ENCODE measurements around the gene ERBB2. TPM values are rescaled to one million over a fixed set of nuclear protein-coding genes. Genes with fewer than 3 reads are reported as not detected.
"Not testable (repeated sequence)": the region's sequence is repeated elsewhere in the genome, so short reads cannot be mapped to it uniquely, and the experiment has no call there.

Gene ERBB2
- total RNA-seq, 4 donors from 2014 or later = 104 to 339 (median 247) TPM

DNA sequence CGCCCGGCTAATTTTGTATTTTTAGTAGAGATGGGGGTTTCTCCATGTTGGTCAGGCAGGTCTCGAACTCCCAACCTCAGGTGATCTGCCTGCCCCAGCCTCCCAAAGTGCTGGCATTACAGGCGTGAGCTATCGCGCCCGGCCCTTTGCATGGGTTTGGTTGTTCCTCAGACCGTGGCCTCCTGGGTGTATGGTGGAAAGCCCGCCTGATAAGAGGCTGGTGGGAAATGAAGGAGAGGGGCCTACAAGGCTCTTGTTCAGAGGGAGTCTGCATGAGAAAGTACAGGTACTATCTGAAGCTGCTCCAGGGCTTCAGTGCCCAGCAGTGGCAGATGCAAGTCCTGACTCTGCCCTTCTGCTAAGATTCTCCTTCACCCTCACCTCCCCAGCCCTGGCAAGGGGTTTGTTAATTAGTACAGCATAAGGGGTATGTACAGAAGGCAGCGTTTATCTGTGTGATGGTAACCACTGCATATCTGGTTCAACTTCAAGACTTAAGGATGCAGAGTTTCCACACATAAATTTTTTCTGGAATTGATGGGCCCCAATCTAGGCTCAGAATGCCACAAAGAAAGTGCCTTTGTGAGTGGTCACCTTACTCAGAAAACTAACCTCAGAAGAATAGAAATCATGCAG is 62.1 kb downstream of the ERBB2 start:
- no peaks in the 10 kb centered on the region for H3K27me3 ChIP-seq

DNA sequence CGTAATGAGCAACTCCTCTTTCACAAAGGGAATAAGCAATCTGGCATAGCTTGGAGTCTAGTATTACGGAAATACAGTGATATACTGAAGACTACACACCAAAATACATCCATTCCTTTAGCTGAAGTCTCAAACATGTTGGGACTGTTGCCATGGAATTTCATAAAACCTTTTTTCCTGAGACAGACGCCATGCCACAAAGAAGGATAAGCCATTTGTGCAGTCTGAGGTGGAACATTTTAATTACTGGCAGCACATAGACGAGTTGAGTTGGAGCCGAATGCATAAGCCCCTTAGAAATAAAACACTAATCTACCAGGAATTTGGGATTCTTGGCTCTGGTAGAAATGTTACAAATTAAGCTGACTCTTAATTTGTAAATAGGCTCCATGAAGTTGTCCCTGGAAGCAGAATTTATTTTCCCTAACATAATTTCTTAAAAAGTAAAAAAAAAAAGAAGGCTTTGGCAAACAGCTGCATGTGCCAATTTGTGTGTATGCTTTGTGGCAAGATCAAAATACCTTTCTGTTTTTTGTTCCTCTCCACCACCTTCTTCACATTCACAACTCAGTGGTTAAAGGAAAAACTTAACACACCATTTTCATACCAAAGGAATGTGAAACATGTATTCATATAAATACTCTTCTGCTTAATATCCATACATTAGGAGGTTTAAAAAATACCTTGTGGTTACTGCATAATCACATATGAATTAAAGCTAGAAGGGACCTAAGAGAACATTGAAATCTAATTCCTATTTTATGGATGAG is 63.4 kb downstream of the ERBB2 start:
- H3K27ac ChIP-seq = no peak overlapping the region
- DNase-seq = no peak
- TF ChIP-seq, protein P1, sequence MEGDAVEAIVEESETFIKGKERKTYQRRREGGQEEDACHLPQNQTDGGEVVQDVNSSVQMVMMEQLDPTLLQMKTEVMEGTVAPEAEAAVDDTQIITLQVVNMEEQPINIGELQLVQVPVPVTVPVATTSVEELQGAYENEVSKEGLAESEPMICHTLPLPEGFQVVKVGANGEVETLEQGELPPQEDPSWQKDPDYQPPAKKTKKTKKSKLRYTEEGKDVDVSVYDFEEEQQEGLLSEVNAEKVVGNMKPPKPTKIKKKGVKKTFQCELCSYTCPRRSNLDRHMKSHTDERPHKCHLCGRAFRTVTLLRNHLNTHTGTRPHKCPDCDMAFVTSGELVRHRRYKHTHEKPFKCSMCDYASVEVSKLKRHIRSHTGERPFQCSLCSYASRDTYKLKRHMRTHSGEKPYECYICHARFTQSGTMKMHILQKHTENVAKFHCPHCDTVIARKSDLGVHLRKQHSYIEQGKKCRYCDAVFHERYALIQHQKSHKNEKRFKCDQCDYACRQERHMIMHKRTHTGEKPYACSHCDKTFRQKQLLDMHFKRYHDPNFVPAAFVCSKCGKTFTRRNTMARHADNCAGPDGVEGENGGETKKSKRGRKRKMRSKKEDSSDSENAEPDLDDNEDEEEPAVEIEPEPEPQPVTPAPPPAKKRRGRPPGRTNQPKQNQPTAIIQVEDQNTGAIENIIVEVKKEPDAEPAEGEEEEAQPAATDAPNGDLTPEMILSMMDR (IDR thresholded peaks at IDR 0.05) = no peak
- no peak for TF ChIP-seq POLR2A (IDR thresholded peaks at IDR 0.05)
- no peaks in the 10 kb centered on the region for H3K9me3 ChIP-seq
- no peaks in the 10 kb centered on the region for H3K36me3 ChIP-seq
- no peak overlapping the region for H3K4me3 ChIP-seq
- peaks cover 0 to 14% (median 4%) of the 10 kb centered on the region in 4 donors for H3K4me1 ChIP-seq
- no peaks in the 10 kb centered on the region for H3K27me3 ChIP-seq

More for the DNA sequence above, 62.1 kb downstream of the ERBB2 start:
- no peak for DNase-seq
- Histone ChIP-seq H3K9me3 (no peaks in the 10 kb centered on the region), H3K4me1 (peaks cover 0 to 20% (median 7%) of the 10 kb centered on the region in 4 donors), H3K27ac (no peak overlapping the region), H3K4me3 (no peak overlapping the region), H3K36me3 (no peaks in the 10 kb centered on the region)
- TF ChIP-seq, protein P1 (IDR thresholded peaks at IDR 0.05) = no peak
- no peak for TF ChIP-seq POLR2A (IDR thresholded peaks at IDR 0.05)

DNA sequence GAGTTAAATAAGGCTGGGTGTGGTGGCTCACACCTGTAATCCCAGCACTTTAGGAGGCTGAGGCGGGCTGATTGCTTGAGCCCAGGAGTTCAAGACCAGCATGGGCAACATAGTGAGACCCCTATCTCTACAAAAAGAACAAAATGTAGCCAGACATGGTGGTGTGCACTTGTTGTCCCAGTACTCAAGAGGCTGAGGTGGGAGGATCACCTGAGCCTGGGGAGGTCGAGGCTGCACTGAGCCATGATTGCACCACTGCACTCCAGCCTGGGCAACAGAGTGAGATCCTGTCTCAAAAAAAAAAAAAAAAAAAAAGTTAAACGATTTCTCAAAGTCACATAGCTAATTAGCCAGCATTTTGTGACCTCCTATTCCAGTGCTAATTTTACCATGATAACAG is 64.3 kb downstream of the ERBB2 start:
- H3K36me3 ChIP-seq, H3K9me3 ChIP-seq, H3K27ac ChIP-seq, H3K27me3 ChIP-seq, H3K4me3 ChIP-seq, DNase-seq: not testable (repeated sequence)
- peaks cover 0 to 12% (median 2%) of the 10 kb centered on the region in 4 donors for H3K4me1 ChIP-seq

GRCh38 chr17:39765175-39765574 is 65.3 kb downstream of the ERBB2 start:
- no peak for DNase-seq
- no peak overlapping the region for H3K4me3 ChIP-seq
- H3K36me3 ChIP-seq = no peaks in the 10 kb centered on the region
- no peaks in the 10 kb centered on the region for H3K27me3 ChIP-seq
- no peaks in the 10 kb centered on the region for H3K9me3 ChIP-seq
- peaks cover 0 to 10% (median 5%) of the 10 kb centered on the region in 4 donors for H3K4me1 ChIP-seq
- H3K27ac ChIP-seq = no peak overlapping the region
- no peak for TF ChIP-seq POLR2A (IDR thresholded peaks at IDR 0.05)

- DNase-seq = peak in 1 of 3 donors; percentile 16
- no peaks in the 10 kb centered on the region for H3K9me3 ChIP-seq
- no peak overlapping the region for H3K4me3 ChIP-seq
- TF ChIP-seq, protein P1 (IDR thresholded peaks at IDR 0.05) = no peak
- TF ChIP-seq POLR2A (IDR thresholded peaks at IDR 0.05) = no peak
- no peaks in the 10 kb centered on the region for H3K36me3 ChIP-seq
- no peaks in the 10 kb centered on the region for H3K27me3 ChIP-seq
- no peak overlapping the region for H3K27ac ChIP-seq
- H3K4me1 ChIP-seq = peaks cover 0 to 10% (median 5%) of the 10 kb centered on the region in 4 donors
These were observed 65.9 kb downstream of the ERBB2 start for GRCh38 chr17:39765766-39766165.

GRCh38 chr17:39767147-39767546 is 67.3 kb downstream of the ERBB2 start:
- Histone ChIP-seq H3K4me3 (no peak overlapping the region), H3K27ac (peak overlapping the region in 3 of 4 donors; percentile 15 to 81 (median 25)), H3K36me3 (no peaks in the 10 kb centered on the region), H3K27me3 (no peaks in the 10 kb centered on the region), H3K9me3 (no peaks in the 10 kb centered on the region), H3K4me1 (peaks cover 0 to 12% (median 5%) of the 10 kb centered on the region in 4 donors)
- peak in 1 of 3 donors; percentile 21 for DNase-seq
- no peak for TF ChIP-seq POLR2A (IDR thresholded peaks at IDR 0.05)
- TF ChIP-seq, protein P1 (IDR thresholded peaks at IDR 0.05) = no peak

Data from Peyer's patch (tissue), 4 donors.